Breast epithelium (tissue), 4 donors: ENCODE data around the gene BCAS3. TPM values are rescaled to one million over a fixed set of nuclear protein-coding genes. Genes with fewer than 3 reads are reported as not detected.
"Not testable (repeated sequence)": the region's sequence is repeated elsewhere in the genome, so short reads cannot be mapped to it uniquely, and the experiment has no call there.

Experiments
- DNase-seq, 2 donors: peaks; one replicate each; pipeline ENCODE4 v3.0.0-alpha.2; 2019; ENCODE audit warnings: low spot score in 2 of 2
- H3K27ac ChIP-seq, 2 donors: fragments of 200-600 bp; sonication (generic) in 1 of 2; one replicate each; pipeline ENCODE4 v1.5.1; 2016 to 2019; ENCODE audit warnings: mild to moderate bottlenecking in 1 of 2
- H3K27me3 ChIP-seq, 2 donors: fragments of 200-600 bp; sonication (generic) in 1 of 2; one replicate each; pipeline versions ENCODE4 v1.5.1 to v1.6.0; 2017 to 2019; ENCODE audit warnings: control low read depth in 1 of 2, mild to moderate bottlenecking in 1 of 2
- H3K36me3 ChIP-seq: fragments of 200-600 bp; one replicate; pipeline ENCODE4 v1.5.1; 2019
- H3K4me1 ChIP-seq, 2 donors: fragments of 200-600 bp; sonication (generic); one replicate each; pipeline ENCODE4 v1.5.1; 2016 to 2019; ENCODE audit warnings: control low read depth in 1 of 2
- H3K4me3 ChIP-seq, 3 donors: fragments of 200-600 bp; sonication (generic); 1 replicate in 2 of 3; 2 replicates in 1 of 3; pipeline ENCODE4 v1.5.1; 2016 to 2019; ENCODE audit warnings: mild to moderate bottlenecking in 3 of 3, moderate library complexity in 2 of 3
- H3K9me3 ChIP-seq, 2 donors: fragments of 200-600 bp; sonication (generic) in 1 of 2; one replicate each; pipeline ENCODE4 v1.5.1; 2016 to 2019; ENCODE audit warnings: control low read depth in 1 of 2
- CTCF ChIP-seq, 3 donors: fragments of 450-650 bp; IDR thresholded peaks; one replicate each; pipeline ENCODE4 v1.5.1; 2016 to 2017; ENCODE audit warnings: antibody characterized with exemption in 3 of 3, mild to moderate bottlenecking in 3 of 3, moderate library complexity in 3 of 3
- POLR2A ChIP-seq: fragments of 450-650 bp; IDR thresholded peaks from one replicate; pipeline ENCODE4 v1.6.1; 2016; ENCODE audit warnings: antibody characterized with exemption, mild to moderate bottlenecking, moderate library complexity
- POLR2AphosphoS5 ChIP-seq, 3 donors: sonication (generic); formaldehyde crosslinking; IDR thresholded peaks; one replicate each; pipeline ENCODE4 v1.6.1; 2017; ENCODE audit warnings: antibody characterized with exemption in 3 of 3
- intact Hi-C: fragments of 100-400 bp; cut with DNase I; formaldehyde crosslinking; loops from one replicate; pipeline ENCODE4 v1.15.1; 2023; ENCODE audit warnings: low total_unique reads
- total RNA-seq, 3 donors: library from RNA; depleted of rRNA; stranded (reverse); fragments of >200 nt; gene quantifications; one replicate each; pipeline ENCODE4 v1.1.0, GENCODE V29; 2016

The BCAS3 gene
- total RNA-seq, 3 donors from 2014 or later, result 30.8 to 47.9 (median 31.2) TPM

- no peak overlapping the region for H3K27ac ChIP-seq
- DNase-seq, result no peak
- TF ChIP-seq POLR2AphosphoS5 (IDR thresholded peaks at IDR 0.05) (no peak), CTCF (IDR thresholded peaks at IDR 0.05) (no peak), POLR2A (no peak)
- intact Hi-C loops, result no loop called here
- no peaks in the 10 kb centered on the region for H3K9me3 ChIP-seq
- no peak overlapping the region for H3K4me3 ChIP-seq
- no peaks in the 10 kb centered on the region for H3K36me3 ChIP-seq
- no peaks in the 10 kb centered on the region for H3K4me1 ChIP-seq
- no peaks in the 10 kb centered on the region for H3K27me3 ChIP-seq
These were observed 21.2 kb upstream of the BCAS3 start for GRCh38 chr17:60656499-60656898.

DNA sequence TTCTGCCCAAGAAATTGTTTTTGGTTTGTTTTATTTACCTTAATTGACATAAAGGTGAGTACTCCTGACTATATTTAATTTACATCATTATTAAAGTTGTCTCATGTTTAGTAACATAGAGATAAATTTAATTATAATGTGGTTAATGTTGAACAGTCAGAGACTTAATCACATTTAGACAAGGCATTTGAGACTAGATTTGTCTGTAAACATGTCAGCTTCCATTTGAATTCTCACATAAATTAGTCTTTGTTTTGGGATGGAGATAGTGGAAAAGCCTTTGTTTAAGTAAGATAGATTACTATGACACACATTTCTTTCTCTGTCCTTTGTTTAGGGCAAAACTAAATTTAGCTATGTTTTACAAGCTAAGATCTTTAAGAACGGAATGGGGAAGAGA lies 18.5 kb upstream of the BCAS3 start:
- H3K36me3 ChIP-seq, result peaks cover 4% of the 10 kb centered on the region
- no peaks in the 10 kb centered on the region for H3K4me1 ChIP-seq
- H3K27me3 ChIP-seq, result no peaks in the 10 kb centered on the region
- H3K9me3 ChIP-seq, result no peaks in the 10 kb centered on the region
- no peak for DNase-seq
- no peak overlapping the region for H3K4me3 ChIP-seq
- H3K27ac ChIP-seq, result no peak overlapping the region
- TF ChIP-seq CTCF (IDR thresholded peaks at IDR 0.05) (no peak), POLR2A (no peak), POLR2AphosphoS5 (IDR thresholded peaks at IDR 0.05) (no peak)
- intact Hi-C loops, result no loop called here

GRCh38 chr17:60661489-60661888 lies 16.2 kb upstream of the BCAS3 start:
- no peaks in the 10 kb centered on the region for H3K4me1 ChIP-seq
- H3K9me3 ChIP-seq, result no peaks in the 10 kb centered on the region
- no peaks in the 10 kb centered on the region for H3K27me3 ChIP-seq
- no peak for DNase-seq
- H3K4me3 ChIP-seq, result no peak overlapping the region
- H3K27ac ChIP-seq, result no peak overlapping the region
- intact Hi-C loops, result no loop called here
- H3K36me3 ChIP-seq, result peaks cover 4% of the 10 kb centered on the region
- no peak for TF ChIP-seq CTCF (IDR thresholded peaks at IDR 0.05)
- TF ChIP-seq POLR2AphosphoS5 (IDR thresholded peaks at IDR 0.05), result no peak
- TF ChIP-seq POLR2A, result no peak

GRCh38 chr17:60664022-60664421 lies 13.6 kb upstream of the BCAS3 start:
- intact Hi-C loops, result no loop called here
- Histone ChIP-seq H3K27ac (no peak overlapping the region), H3K9me3 (no peaks in the 10 kb centered on the region), H3K4me3 (no peak overlapping the region), H3K4me1 (no peaks in the 10 kb centered on the region), H3K27me3 (no peaks in the 10 kb centered on the region), H3K36me3 (peaks cover 4% of the 10 kb centered on the region)
- no peak for TF ChIP-seq POLR2A
- TF ChIP-seq POLR2AphosphoS5 (IDR thresholded peaks at IDR 0.05), result no peak
- no peak for TF ChIP-seq CTCF (IDR thresholded peaks at IDR 0.05)
- no peak for DNase-seq

GRCh38 chr17:60665602-60666001 lies 12.0 kb upstream of the BCAS3 start:
- Histone ChIP-seq H3K27me3 (no peaks in the 10 kb centered on the region), H3K4me1 (no peaks in the 10 kb centered on the region), H3K36me3 (peaks cover 4% of the 10 kb centered on the region), H3K27ac (no peak overlapping the region), H3K4me3 (no peak overlapping the region), H3K9me3 (no peaks in the 10 kb centered on the region)
- intact Hi-C loops, result no loop called here
- TF ChIP-seq CTCF (IDR thresholded peaks at IDR 0.05) (no peak), POLR2A (no peak), POLR2AphosphoS5 (IDR thresholded peaks at IDR 0.05) (no peak)
- no peak for DNase-seq

GRCh38 chr17:60668741-60669140 lies 8.9 kb upstream of the BCAS3 start:
- DNase-seq, H3K27me3 ChIP-seq, H3K27ac ChIP-seq, H3K36me3 ChIP-seq, H3K9me3 ChIP-seq, H3K4me1 ChIP-seq, H3K4me3 ChIP-seq, intact Hi-C loops: not testable (repeated sequence)
